SK-N-SH (cell line): Measurements from ENCODE around the gene FKBP5.

Source experiments
- IRF3 ChIP-seq: fragments of 150-350 bp; IDR thresholded peaks from 2 replicates; pipeline ENCODE4 v1.6.1; 2016; ENCODE audit warnings: mild to moderate bottlenecking, low read depth, low read length
- RAD21 ChIP-seq: IDR thresholded peaks from 2 replicates; pipeline ENCODE4 v1.6.1; 2012; ENCODE audit warnings: mild to moderate bottlenecking, low read length

- TF ChIP-seq IRF3 (no peak), RAD21 (no peak)
Measured at GRCh38 chr6:35543459-35544193, 145.1 kb downstream of the FKBP5 start.
